Stimulated activated CD8-positive, alpha-beta memory T cell treated with anti-CD3 and anti-CD28 coated beads, Interleukin-12 subunit alpha, Interleukin-12 subunit beta, amount 100 ng/mL, for 24 hours (primary cell): ENCODE measurements around the gene HYOU1.
"Not testable (repeated sequence)": the region's sequence is repeated elsewhere in the genome, so short reads cannot be mapped to it uniquely, and the experiment has no call there.

Experiments used
- DNase-seq: peaks from one replicate; pipeline ENCODE4 v3.0.0-alpha.2; 2020; ENCODE audit errors: extremely low read depth

Gene HYOU1

GRCh38 chr11:119018074-119018938 lies 38.7 kb downstream of the HYOU1 start, which contains the start of the genes RPS25 and TRAPPC4:
RPS25 (minus strand) TSS chr11:119018343; CDS start chr11:119018284, 59 bp downstream.
TRAPPC4 (plus strand) TSS chr11:119018766; CDS start chr11:119018796, 30 bp downstream.
- peak; percentile 89 for DNase-seq

- DNase-seq = not testable (repeated sequence)
Observed at GRCh38 chr11:119017377-119017776, 39.6 kb downstream of the HYOU1 start.

GRCh38 chr11:119016216-119017009 lies 40.6 kb downstream of the HYOU1 start:
- no peak for DNase-seq

- DNase-seq = no peak
Observed at GRCh38 chr11:119015054-119015611, 41.9 kb downstream of the HYOU1 start.

- DNase-seq = no peak
Observed at GRCh38 chr11:119014209-119014924, 42.6 kb downstream of the HYOU1 start.

- DNase-seq = no peak
Observed at GRCh38 chr11:119012629-119013170, 44.3 kb downstream of the HYOU1 start.

- DNase-seq = no peak
Observed at GRCh38 chr11:119011476-119012053, 45.4 kb downstream of the HYOU1 start.

GRCh38 chr11:119006656-119007055 lies 50.3 kb downstream of the HYOU1 start:
- DNase-seq = no peak

GRCh38 chr11:119000906-119001305 lies 56.1 kb downstream of the HYOU1 start:
- no peak for DNase-seq

- DNase-seq = no peak
Observed at GRCh38 chr11:118998822-118999221, 58.2 kb downstream of the HYOU1 start.

- DNase-seq = no peak
Observed at GRCh38 chr11:118998388-118998717, 58.7 kb downstream of the HYOU1 start.

GRCh38 chr11:118997627-118998387 lies 59.2 kb downstream of the HYOU1 start, which contains the start of gene CENATAC:
CENATAC (plus strand) TSS chr11:118998138; CDS start chr11:118998198, 60 bp downstream.
- peak; percentile 91 for DNase-seq

- no peak for DNase-seq
Observed at GRCh38 chr11:118996926-118997626, 59.9 kb downstream of the HYOU1 start.
